Spleen (tissue), 7 donors: ENCODE measurements around the gene RBM17.

Source experiments
- POLR2AphosphoS5 ChIP-seq, 3 donors: sonication (generic); formaldehyde crosslinking; IDR thresholded peaks; one replicate each; pipeline ENCODE4 v1.5.1; 2017; ENCODE audit warnings: antibody characterized with exemption in 3 of 3
- TF ChIP-seq, protein P1 (sequence below), 11 experiments: fragments of 200-600 bp in 7 of 11; fragments of 450-650 bp in 4 of 11; sonication (generic) in 4 of 11; IDR thresholded peaks in 8 of 11; conservative IDR thresholded peaks in 3 of 11; 1 replicate in 7 of 11; 2 replicates in 4 of 11; pipeline versions ENCODE4 v1.4.0 to v1.8.0; 2016 to 2021; ENCODE audit warnings: antibody characterized with exemption in 11 of 11, inconsistent platforms in 4 of 11, mild to moderate bottlenecking in 1 of 11
- donor health status: DM: no; HTN: no; CAD: no; lungs with moderate emphysema.
- donor health status: DM: no; HTN: no; CAD: no.
- donor health status: DM: no; HTN: no; CAD: no.

DNA sequence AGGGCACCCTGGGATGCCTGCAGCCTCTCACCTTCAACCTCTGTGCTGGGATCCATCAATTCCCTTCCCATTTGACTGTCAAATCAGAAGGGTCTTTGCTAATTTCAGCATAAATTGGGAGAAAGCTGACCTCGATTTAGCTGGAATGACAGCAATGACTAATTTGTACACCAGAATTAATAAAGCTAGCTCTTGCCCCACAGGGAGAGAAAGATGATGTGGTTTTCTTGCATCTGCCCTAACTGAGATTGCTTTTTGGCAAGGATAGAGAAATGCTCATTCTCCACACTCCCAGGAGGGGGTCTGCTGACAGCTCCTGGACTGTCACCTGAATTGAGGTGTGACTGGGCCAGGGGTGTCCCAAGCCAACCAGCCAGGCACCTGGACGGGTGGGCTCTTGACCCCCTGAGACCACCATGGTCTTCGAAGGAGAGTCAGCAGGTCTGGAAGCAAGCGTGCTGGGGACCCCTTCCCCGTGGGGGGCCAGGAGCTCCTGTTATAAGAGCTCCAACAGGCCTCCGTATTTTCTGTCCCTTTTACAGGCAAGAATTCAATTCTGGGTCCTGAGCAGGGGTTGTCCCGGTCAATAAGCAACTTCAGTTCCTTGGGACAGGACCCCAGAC lies 42.1 kb downstream of the RBM17 start:
- TF ChIP-seq, protein P1, sequence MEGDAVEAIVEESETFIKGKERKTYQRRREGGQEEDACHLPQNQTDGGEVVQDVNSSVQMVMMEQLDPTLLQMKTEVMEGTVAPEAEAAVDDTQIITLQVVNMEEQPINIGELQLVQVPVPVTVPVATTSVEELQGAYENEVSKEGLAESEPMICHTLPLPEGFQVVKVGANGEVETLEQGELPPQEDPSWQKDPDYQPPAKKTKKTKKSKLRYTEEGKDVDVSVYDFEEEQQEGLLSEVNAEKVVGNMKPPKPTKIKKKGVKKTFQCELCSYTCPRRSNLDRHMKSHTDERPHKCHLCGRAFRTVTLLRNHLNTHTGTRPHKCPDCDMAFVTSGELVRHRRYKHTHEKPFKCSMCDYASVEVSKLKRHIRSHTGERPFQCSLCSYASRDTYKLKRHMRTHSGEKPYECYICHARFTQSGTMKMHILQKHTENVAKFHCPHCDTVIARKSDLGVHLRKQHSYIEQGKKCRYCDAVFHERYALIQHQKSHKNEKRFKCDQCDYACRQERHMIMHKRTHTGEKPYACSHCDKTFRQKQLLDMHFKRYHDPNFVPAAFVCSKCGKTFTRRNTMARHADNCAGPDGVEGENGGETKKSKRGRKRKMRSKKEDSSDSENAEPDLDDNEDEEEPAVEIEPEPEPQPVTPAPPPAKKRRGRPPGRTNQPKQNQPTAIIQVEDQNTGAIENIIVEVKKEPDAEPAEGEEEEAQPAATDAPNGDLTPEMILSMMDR (IDR thresholded peaks at IDR 0.05 in 8 of 11, conservative IDR thresholded peaks at IDR 0.05 in 3 of 11) = no peak
- TF ChIP-seq POLR2AphosphoS5 (IDR thresholded peaks at IDR 0.05) = no peak
